Keratinocyte (primary cell): ENCODE results near the gene SCUBE3. TPM values are rescaled to one million over a fixed set of nuclear protein-coding genes. Genes with fewer than 3 reads are reported as not detected.

ENCODE experiments used
- DNase-seq: peaks from one replicate; pipeline ENCODE4 v3.0.0-alpha.2; 2011; ENCODE audit warnings: low read depth, missing footprints, low spot score
- FAIRE-seq: peaks from 2 replicates; lab custom pipeline; 2011; peaks lifted over from hg19 to GRCh38; lab: Jason Lieb, UNC
- H2AFZ ChIP-seq: 2 replicates; pipeline ENCODE4 v1.6.0; 2012; ENCODE audit warnings: low read length, control low read depth, inconsistent platforms; ENCODE audit not compliant: control insufficient read depth
- H3K27ac ChIP-seq: 2 replicates; pipeline ENCODE4 v1.5.1; 2011; ENCODE audit warnings: low read length; ENCODE audit not compliant: control insufficient read depth, insufficient read depth
- H3K27me3 ChIP-seq: 3 replicates; pipeline ENCODE4 v1.6.0; 2011; ENCODE audit warnings: low read length; ENCODE audit not compliant: control insufficient read depth, insufficient read depth; ENCODE audit errors: extremely low read depth
- H3K36me3 ChIP-seq, 2 experiments: 2 replicates in 1 of 2; 3 replicates in 1 of 2; pipeline ENCODE4 v1.5.1; 2011; ENCODE audit warnings: low read length in 2 of 2, mild to moderate bottlenecking in 1 of 2; ENCODE audit not compliant: control insufficient read depth in 2 of 2, insufficient read depth in 2 of 2; ENCODE audit errors: extremely low read depth in 1 of 2
- H3K4me1 ChIP-seq: 3 replicates; pipeline ENCODE4 v1.5.1; 2011; ENCODE audit warnings: low read length; ENCODE audit not compliant: control insufficient read depth, insufficient read depth; ENCODE audit errors: extremely low read depth
- H3K4me2 ChIP-seq: 3 replicates; pipeline ENCODE4 v1.6.0; 2011; ENCODE audit warnings: low read depth, low read length; ENCODE audit not compliant: control insufficient read depth, insufficient read depth; ENCODE audit errors: extremely low read depth
- H3K4me3 ChIP-seq, 3 experiments: fragments of 200-600 bp in 1 of 3; sonication (generic) in 1 of 3; 2 replicates in 2 of 3; 3 replicates in 1 of 3; pipeline ENCODE4 v1.5.1; 2011 to 2016; ENCODE audit warnings: low read length in 3 of 3, mild to moderate bottlenecking in 3 of 3, control low read depth in 2 of 3, inconsistent platforms in 1 of 3, low read depth in 1 of 3, mixed read lengths in 1 of 3, mixed run types in 1 of 3, moderate library complexity in 1 of 3; ENCODE audit not compliant: control insufficient read depth in 2 of 3, insufficient read depth in 2 of 3; ENCODE audit errors: extremely low read depth in 1 of 3
- H3K79me2 ChIP-seq: 2 replicates; pipeline ENCODE4 v1.6.0; 2012; ENCODE audit warnings: low read length; ENCODE audit not compliant: control insufficient read depth, insufficient read depth
- H3K9ac ChIP-seq: 3 replicates; pipeline ENCODE4 v1.6.0; 2011; ENCODE audit warnings: low read length; ENCODE audit not compliant: control insufficient read depth, insufficient read depth; ENCODE audit errors: extremely low read depth
- H3K9me1 ChIP-seq: 3 replicates; pipeline ENCODE4 v1.6.0; 2011; ENCODE audit warnings: low read length; ENCODE audit not compliant: control insufficient read depth, insufficient read depth; ENCODE audit errors: extremely low read depth
- H3K9me3 ChIP-seq: 2 replicates; pipeline ENCODE4 v1.5.1; 2012; ENCODE audit warnings: low read depth, low read length; ENCODE audit not compliant: control insufficient read depth
- H4K20me1 ChIP-seq: 3 replicates; pipeline ENCODE4 v1.6.0; 2011; ENCODE audit warnings: low read length; ENCODE audit not compliant: control insufficient read depth, insufficient read depth; ENCODE audit errors: extremely low read depth
- EZH2 ChIP-seq: IDR thresholded peaks from one replicate; pipeline ENCODE4 v1.6.1; 2012; ENCODE audit warnings: inconsistent platforms, mild to moderate bottlenecking, low read length, moderate library complexity
- dilution Hi-C: fragments of 300-500 bp; cut with MboI; formaldehyde crosslinking; loops from one replicate; pipeline ENCODE4 v1.7.0; 2020; ENCODE audit warnings: low sequenced_read_pairs; ENCODE audit not compliant: extremely low pct_ligation_motif_present
- polyA plus RNA-seq, 5 experiments: library from polyadenylated mRNA; depleted of rRNA in 3 of 5; stranded (reverse) in 3 of 5; stranded (forward) in 1 of 5; unstranded in 1 of 5; fragments of >200 nt; gene quantifications; 1 replicate in 1 of 5; 2 replicates in 3 of 5; 3 replicates in 1 of 5; pipeline versions ENCODE4 v1.2.1 to v1.2.3, GENCODE V29; 2011 to 2012; ENCODE audit warnings: missing spikeins in 2 of 5, low read depth in 1 of 5, low replicate concordance in 1 of 5
- TF ChIP-seq, protein P1 (sequence below), 3 experiments: IDR thresholded peaks in 1 of 3; conservative IDR thresholded peaks in 1 of 3; optimal IDR thresholded peaks in 1 of 3; 2 replicates in 2 of 3; 3 replicates in 1 of 3; pipeline versions ENCODE3 to v1.5.1; 2011; ENCODE audit warnings: low read length in 3 of 3, mild to moderate bottlenecking in 3 of 3, moderate library complexity in 2 of 3, control low read depth in 1 of 3, inconsistent platforms in 1 of 3; ENCODE audit not compliant: insufficient read depth in 2 of 3; ENCODE audit errors: extremely low read depth in 1 of 3

Gene SCUBE3
- polyA plus RNA-seq, 1 donor (not counting 4 experiments of a cell fraction or from before 2014, with no cell fraction given): 0.01 TPM

GRCh38 chr6:35179901-35180535, 33.7 kb upstream of the SCUBE3 start:
- Histone ChIP-seq H3K27ac (no peak overlapping the region), H3K4me3 (no peak overlapping the region), H3K36me3 (no peaks in the 10 kb centered on the region), H4K20me1 (no peaks in the 10 kb centered on the region), H3K79me2 (no peaks in the 10 kb centered on the region), H3K4me2 (no peak overlapping the region), H2AFZ (no peak overlapping the region), H3K27me3 (no peaks in the 10 kb centered on the region), H3K9ac (no peak overlapping the region), H3K9me3 (no peaks in the 10 kb centered on the region), H3K9me1 (no peaks in the 10 kb centered on the region), H3K4me1 (peaks cover 20% of the 10 kb centered on the region)
- DNase-seq (no peak), FAIRE-seq (no peak)
- dilution Hi-C loops: no loop called here
- no peak for TF ChIP-seq EZH2
- TF ChIP-seq, protein P1, sequence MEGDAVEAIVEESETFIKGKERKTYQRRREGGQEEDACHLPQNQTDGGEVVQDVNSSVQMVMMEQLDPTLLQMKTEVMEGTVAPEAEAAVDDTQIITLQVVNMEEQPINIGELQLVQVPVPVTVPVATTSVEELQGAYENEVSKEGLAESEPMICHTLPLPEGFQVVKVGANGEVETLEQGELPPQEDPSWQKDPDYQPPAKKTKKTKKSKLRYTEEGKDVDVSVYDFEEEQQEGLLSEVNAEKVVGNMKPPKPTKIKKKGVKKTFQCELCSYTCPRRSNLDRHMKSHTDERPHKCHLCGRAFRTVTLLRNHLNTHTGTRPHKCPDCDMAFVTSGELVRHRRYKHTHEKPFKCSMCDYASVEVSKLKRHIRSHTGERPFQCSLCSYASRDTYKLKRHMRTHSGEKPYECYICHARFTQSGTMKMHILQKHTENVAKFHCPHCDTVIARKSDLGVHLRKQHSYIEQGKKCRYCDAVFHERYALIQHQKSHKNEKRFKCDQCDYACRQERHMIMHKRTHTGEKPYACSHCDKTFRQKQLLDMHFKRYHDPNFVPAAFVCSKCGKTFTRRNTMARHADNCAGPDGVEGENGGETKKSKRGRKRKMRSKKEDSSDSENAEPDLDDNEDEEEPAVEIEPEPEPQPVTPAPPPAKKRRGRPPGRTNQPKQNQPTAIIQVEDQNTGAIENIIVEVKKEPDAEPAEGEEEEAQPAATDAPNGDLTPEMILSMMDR (optimal IDR thresholded peaks at IDR 0.05 in 1 of 3, IDR thresholded peaks at IDR 0.05 in 1 of 3, conservative IDR thresholded peaks at IDR 0.05 in 1 of 3; ENCODE audit: extremely low read depth in 1 of 3, insufficient read depth in 2 of 3, low read length in 3 of 3): no peak

DNA sequence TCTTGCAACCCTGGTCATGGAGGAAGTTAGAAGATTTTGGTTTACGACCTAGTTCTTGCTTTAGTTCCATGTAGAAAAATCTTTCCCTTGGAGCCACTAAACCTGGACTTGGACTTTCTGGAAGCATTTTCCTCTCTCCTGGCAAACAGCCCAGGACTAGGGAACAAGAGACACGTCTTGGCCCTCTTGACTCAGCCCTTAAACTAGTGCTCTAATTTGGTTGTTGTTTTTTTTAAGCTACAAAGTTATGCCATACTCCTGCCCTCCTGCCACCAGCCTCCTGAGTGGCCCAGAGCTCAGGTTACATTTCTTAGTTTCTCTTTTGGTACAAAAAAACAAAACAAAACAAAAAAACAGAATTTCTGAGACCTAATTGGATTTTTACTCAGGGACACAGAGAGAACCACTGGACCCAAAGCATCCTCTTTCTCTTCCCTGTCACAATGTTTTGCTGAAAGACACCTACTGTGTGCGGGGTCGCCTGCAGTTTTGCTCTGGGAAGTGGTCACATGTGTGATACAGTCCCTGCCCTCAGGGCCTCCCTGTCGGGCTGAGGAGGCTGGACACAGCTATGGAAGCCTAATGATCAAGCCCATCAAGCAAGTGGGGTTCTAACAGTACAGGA, 32.3 kb upstream of the SCUBE3 start:
- DNase-seq: no peak
- H3K36me3 ChIP-seq: no peaks in the 10 kb centered on the region
- H3K79me2 ChIP-seq: no peaks in the 10 kb centered on the region
- H3K9ac ChIP-seq: no peak overlapping the region
- H3K4me1 ChIP-seq: peaks cover 20% of the 10 kb centered on the region
- H4K20me1 ChIP-seq: no peaks in the 10 kb centered on the region
- no peaks in the 10 kb centered on the region for H3K27me3 ChIP-seq
- peak; percentile 32 for FAIRE-seq
- H2AFZ ChIP-seq: no peak overlapping the region
- no peaks in the 10 kb centered on the region for H3K9me1 ChIP-seq
- peak overlapping the region in 2 of 3 experiments; percentile 33 to 54 for H3K4me3 ChIP-seq
- dilution Hi-C loops: no loop called here
- H3K4me2 ChIP-seq: peak overlapping the region; percentile 84
- TF ChIP-seq EZH2: no peak
- TF ChIP-seq, protein P1 (optimal IDR thresholded peaks at IDR 0.05 in 1 of 3, IDR thresholded peaks at IDR 0.05 in 1 of 3, conservative IDR thresholded peaks at IDR 0.05 in 1 of 3; ENCODE audit: extremely low read depth in 1 of 3, insufficient read depth in 2 of 3, low read length in 3 of 3): no peak
- no peaks in the 10 kb centered on the region for H3K9me3 ChIP-seq
- H3K27ac ChIP-seq: no peak overlapping the region
